ENCODE measurements around the gene RNF182.

Gene RNF182

GRCh38 chr6:13991393-13991792 is 66.6 kb downstream of the RNF182 start:
- H3K27ac ChIP-seq = no peak overlapping the region
- H3K36me3 ChIP-seq (ENCODE audit: insufficient read depth, low read length) = no peaks in the 10 kb centered on the region
- no peak for TF ChIP-seq EZH2 (IDR thresholded peaks at IDR 0.05)
- no peak for TF ChIP-seq FOXP2 (optimal IDR thresholded peaks at IDR 0.05; ENCODE audit: control extremely low read depth, extremely low read length, insufficient read depth)
- TF ChIP-seq POLR2AphosphoS5 (IDR thresholded peaks at IDR 0.05; ENCODE audit: borderline replicate concordance, low read depth, low read length) = no peak
- DNase-seq (ENCODE audit: low read depth, low spot score) = no peak
- no peak overlapping the region for H3K4me3 ChIP-seq
- H3K9ac ChIP-seq (ENCODE audit: insufficient read length) = no peak overlapping the region
- no peaks in the 10 kb centered on the region for H3K9me3 ChIP-seq (ENCODE audit: low read depth, low read length)

GRCh38 chr6:13992417-13993055 is 67.8 kb downstream of the RNF182 start:
- H3K9me3 ChIP-seq (ENCODE audit: low read depth, low read length) = no peaks in the 10 kb centered on the region
- H3K36me3 ChIP-seq (ENCODE audit: insufficient read depth, low read length) = no peaks in the 10 kb centered on the region
- DNase-seq (ENCODE audit: low read depth, low spot score) = no peak
- no peak for TF ChIP-seq EZH2 (IDR thresholded peaks at IDR 0.05)
- TF ChIP-seq POLR2AphosphoS5 (IDR thresholded peaks at IDR 0.05; ENCODE audit: borderline replicate concordance, low read depth, low read length) = no peak
- no peak for TF ChIP-seq FOXP2 (optimal IDR thresholded peaks at IDR 0.05; ENCODE audit: control extremely low read depth, extremely low read length, insufficient read depth)
- H3K27ac ChIP-seq = no peak overlapping the region
- no peak overlapping the region for H3K4me3 ChIP-seq
- no peak overlapping the region for H3K9ac ChIP-seq (ENCODE audit: insufficient read length)

GRCh38 chr6:13993416-13993815 is 68.7 kb downstream of the RNF182 start:
- no peak overlapping the region for H3K9ac ChIP-seq (ENCODE audit: insufficient read length)
- no peaks in the 10 kb centered on the region; the same call in 1 of the 2 replicates for H3K9me3 ChIP-seq (ENCODE audit: low read depth, low read length)
- H3K4me3 ChIP-seq = no peak overlapping the region
- H3K27ac ChIP-seq = no peak overlapping the region
- no peaks in the 10 kb centered on the region for H3K36me3 ChIP-seq (ENCODE audit: insufficient read depth, low read length)
- DNase-seq (ENCODE audit: low read depth, low spot score) = no peak
- TF ChIP-seq POLR2AphosphoS5 (IDR thresholded peaks at IDR 0.05; ENCODE audit: borderline replicate concordance, low read depth, low read length) (no peak), FOXP2 (optimal IDR thresholded peaks at IDR 0.05; ENCODE audit: control extremely low read depth, extremely low read length, insufficient read depth) (no peak)

DNA sequence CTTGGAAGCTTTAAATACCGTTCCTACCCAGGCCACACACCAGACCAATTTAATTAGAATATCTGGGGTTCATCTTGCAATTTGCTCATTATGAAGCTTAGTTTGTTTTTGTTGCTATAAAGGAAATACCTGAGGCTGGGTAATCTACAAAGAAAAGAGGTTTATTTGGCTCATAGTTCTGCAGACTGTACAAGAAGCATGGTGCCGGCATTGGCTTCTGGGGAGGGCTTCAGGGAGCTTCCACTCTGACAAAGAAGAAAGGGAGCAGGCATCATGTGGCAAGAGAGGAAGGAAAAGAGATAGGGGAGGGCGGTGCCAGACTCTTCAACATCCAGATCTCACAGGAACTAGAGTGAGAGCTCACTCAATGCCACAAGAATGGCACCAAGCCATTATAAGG is 73.6 kb downstream of the RNF182 start:
- no peaks in the 10 kb centered on the region; the same call in 1 of the 2 replicates for H3K9me3 ChIP-seq (ENCODE audit: low read depth, low read length)
- H3K9ac ChIP-seq (ENCODE audit: insufficient read length) = no peak overlapping the region
- H3K27ac ChIP-seq = no peak overlapping the region
- no peaks in the 10 kb centered on the region for H3K36me3 ChIP-seq (ENCODE audit: insufficient read depth, low read length)
- no peak for TF ChIP-seq EZH2 (IDR thresholded peaks at IDR 0.05)
- TF ChIP-seq POLR2AphosphoS5 (IDR thresholded peaks at IDR 0.05; ENCODE audit: borderline replicate concordance, low read depth, low read length) = no peak
- no peak for TF ChIP-seq FOXP2 (optimal IDR thresholded peaks at IDR 0.05; ENCODE audit: control extremely low read depth, extremely low read length, insufficient read depth)
- no peak for DNase-seq (ENCODE audit: low read depth, low spot score)
- no peak overlapping the region for H3K4me3 ChIP-seq

DNA sequence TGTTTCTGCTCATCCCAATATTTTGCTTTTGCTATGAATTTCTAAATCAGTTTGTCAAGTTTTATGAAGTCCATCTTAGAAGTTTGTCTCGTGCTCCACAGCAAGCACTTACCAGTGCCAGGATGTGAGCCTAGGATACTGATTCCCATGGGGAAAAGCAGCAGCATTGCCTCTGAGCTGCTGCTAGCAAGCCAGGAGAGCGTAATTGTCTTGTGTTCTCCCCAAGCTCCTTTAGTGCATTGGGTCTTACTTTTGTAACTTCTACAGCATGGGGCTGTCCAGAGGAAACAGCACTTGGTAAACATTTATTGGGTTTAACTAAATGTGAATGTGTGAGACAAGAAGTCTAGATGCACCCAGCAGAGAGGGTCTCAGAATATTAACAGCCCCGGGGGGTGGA is 76.1 kb downstream of the RNF182 start:
- H3K4me3 ChIP-seq = peak overlapping the region; percentile 53
- H3K27ac ChIP-seq = peak overlapping the region; percentile 14

GRCh38 chr6:14001329-14002012 is 76.7 kb downstream of the RNF182 start:
- TF ChIP-seq EZH2 (IDR thresholded peaks at IDR 0.05) (no peak), FOXP2 (optimal IDR thresholded peaks at IDR 0.05; ENCODE audit: control extremely low read depth, extremely low read length, insufficient read depth) (no peak), POLR2AphosphoS5 (IDR thresholded peaks at IDR 0.05; ENCODE audit: borderline replicate concordance, low read depth, low read length) (no peak)
- peak overlapping the region; percentile 14 for H3K27ac ChIP-seq
- H3K9me3 ChIP-seq (ENCODE audit: low read depth, low read length) = no peaks in the 10 kb centered on the region; the same call in 1 of the 2 replicates
- peak overlapping the region; percentile 53 for H3K4me3 ChIP-seq
- DNase-seq (ENCODE audit: low read depth, low spot score) = no peak
- no peaks in the 10 kb centered on the region for H3K36me3 ChIP-seq (ENCODE audit: insufficient read depth, low read length)
- peak overlapping the region; percentile 25 for H3K9ac ChIP-seq (ENCODE audit: insufficient read length)

More for the DNA sequence above, 76.1 kb downstream of the RNF182 start:
- Histone ChIP-seq H3K9ac (ENCODE audit: insufficient read length) (no peak overlapping the region), H3K36me3 (ENCODE audit: insufficient read depth, low read length) (no peaks in the 10 kb centered on the region), H3K9me3 (ENCODE audit: low read depth, low read length) (no peaks in the 10 kb centered on the region; the same call in 1 of the 2 replicates)
- DNase-seq (ENCODE audit: low read depth, low spot score) = peak; percentile 30
- TF ChIP-seq POLR2AphosphoS5 (IDR thresholded peaks at IDR 0.05; ENCODE audit: borderline replicate concordance, low read depth, low read length) = no peak
- no peak for TF ChIP-seq FOXP2 (optimal IDR thresholded peaks at IDR 0.05; ENCODE audit: control extremely low read depth, extremely low read length, insufficient read depth)
- TF ChIP-seq EZH2 (IDR thresholded peaks at IDR 0.05) = no peak

- TF ChIP-seq POLR2AphosphoS5 (IDR thresholded peaks at IDR 0.05; ENCODE audit: borderline replicate concordance, low read depth, low read length) (no peak), EZH2 (IDR thresholded peaks at IDR 0.05) (no peak), FOXP2 (optimal IDR thresholded peaks at IDR 0.05; ENCODE audit: control extremely low read depth, extremely low read length, insufficient read depth) (no peak)
- no peak overlapping the region for H3K9ac ChIP-seq (ENCODE audit: insufficient read length)
- H3K4me3 ChIP-seq = no peak overlapping the region
- no peak overlapping the region for H3K27ac ChIP-seq
- no peak for DNase-seq (ENCODE audit: low read depth, low spot score)
- H3K36me3 ChIP-seq (ENCODE audit: insufficient read depth, low read length) = no peaks in the 10 kb centered on the region
- no peaks in the 10 kb centered on the region; the same call in 1 of the 2 replicates for H3K9me3 ChIP-seq (ENCODE audit: low read depth, low read length)
Observed at GRCh38 chr6:14002176-14002947, 77.6 kb downstream of the RNF182 start.

DNA sequence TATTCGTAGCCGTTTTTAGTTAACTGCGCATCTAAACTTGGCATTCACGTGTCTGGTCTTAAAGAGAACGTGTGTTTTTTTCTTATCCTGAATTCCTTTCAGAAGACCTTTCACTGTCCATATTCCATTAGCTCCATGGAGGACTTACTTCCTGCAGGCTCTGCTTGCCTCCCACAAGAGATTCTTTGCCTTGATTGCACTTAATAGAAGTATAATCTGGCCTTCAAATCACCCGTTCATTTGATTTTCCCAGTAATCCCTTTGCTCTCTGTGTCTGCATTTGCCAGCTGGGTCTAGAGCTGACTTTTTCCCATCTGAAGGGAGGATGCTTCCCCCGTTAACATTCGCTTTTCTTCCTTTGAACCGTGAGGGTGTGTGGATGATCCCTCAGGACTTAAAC is 79.5 kb downstream of the RNF182 start:
- H3K4me3 ChIP-seq = no peak overlapping the region
- DNase-seq (ENCODE audit: low read depth, low spot score) = no peak
- no peaks in the 10 kb centered on the region for H3K36me3 ChIP-seq (ENCODE audit: insufficient read depth, low read length)
- TF ChIP-seq EZH2 (IDR thresholded peaks at IDR 0.05) = no peak
- no peak for TF ChIP-seq POLR2AphosphoS5 (IDR thresholded peaks at IDR 0.05; ENCODE audit: borderline replicate concordance, low read depth, low read length)
- TF ChIP-seq FOXP2 (optimal IDR thresholded peaks at IDR 0.05; ENCODE audit: control extremely low read depth, extremely low read length, insufficient read depth) = no peak
- no peaks in the 10 kb centered on the region for H3K9me3 ChIP-seq (ENCODE audit: low read depth, low read length)
- H3K9ac ChIP-seq (ENCODE audit: insufficient read length) = no peak overlapping the region
- H3K27ac ChIP-seq = no peak overlapping the region
